SIG-M5 (cell line): Measurements from ENCODE around the gene NUDT3.
"Not testable (repeated sequence)": the region's sequence is repeated elsewhere in the genome, so short reads cannot be mapped to it uniquely, and the experiment has no call there.

Source experiments
- DNase-seq: peaks from one replicate; lab custom pipeline; 2025; lab: John Stamatoyannopoulos, UW

NUDT3 gene

DNA sequence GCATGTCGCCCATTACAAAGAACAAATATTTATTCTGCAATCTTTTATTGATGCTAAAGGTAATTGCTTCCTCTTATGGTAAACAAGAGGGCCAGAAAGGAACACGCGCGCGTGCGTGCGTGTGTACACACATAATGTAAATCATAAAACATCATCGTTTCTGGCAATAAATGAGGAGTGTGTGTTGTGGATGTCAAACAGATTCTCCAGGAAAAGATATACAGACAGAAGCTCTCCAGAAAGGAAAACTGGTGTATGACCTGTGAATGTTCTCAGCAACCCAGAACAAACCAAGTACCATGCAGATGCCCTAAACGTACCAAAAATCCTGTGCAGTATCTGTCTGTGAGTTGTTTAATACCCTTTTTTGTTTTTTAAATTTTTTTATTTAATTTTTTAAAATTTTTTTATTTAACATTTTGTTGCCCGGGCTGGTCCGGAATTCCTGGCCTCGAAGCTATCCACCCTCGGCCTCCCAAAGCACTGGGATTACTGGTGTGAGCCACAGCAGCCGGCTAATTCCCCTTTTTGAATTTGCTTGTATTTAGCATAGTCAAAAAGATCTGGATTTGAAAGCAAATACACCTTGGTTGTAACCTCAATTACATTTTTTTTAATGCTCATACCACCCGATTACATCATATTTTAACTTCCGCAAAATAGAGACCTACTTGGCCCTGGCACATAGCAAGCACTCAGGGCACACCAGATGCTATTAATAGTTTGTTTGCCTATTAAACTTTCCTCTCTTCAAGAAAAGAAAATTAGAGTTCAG, 909 bp upstream of the NUDT3 start:
- DNase-seq: no peak

DNA sequence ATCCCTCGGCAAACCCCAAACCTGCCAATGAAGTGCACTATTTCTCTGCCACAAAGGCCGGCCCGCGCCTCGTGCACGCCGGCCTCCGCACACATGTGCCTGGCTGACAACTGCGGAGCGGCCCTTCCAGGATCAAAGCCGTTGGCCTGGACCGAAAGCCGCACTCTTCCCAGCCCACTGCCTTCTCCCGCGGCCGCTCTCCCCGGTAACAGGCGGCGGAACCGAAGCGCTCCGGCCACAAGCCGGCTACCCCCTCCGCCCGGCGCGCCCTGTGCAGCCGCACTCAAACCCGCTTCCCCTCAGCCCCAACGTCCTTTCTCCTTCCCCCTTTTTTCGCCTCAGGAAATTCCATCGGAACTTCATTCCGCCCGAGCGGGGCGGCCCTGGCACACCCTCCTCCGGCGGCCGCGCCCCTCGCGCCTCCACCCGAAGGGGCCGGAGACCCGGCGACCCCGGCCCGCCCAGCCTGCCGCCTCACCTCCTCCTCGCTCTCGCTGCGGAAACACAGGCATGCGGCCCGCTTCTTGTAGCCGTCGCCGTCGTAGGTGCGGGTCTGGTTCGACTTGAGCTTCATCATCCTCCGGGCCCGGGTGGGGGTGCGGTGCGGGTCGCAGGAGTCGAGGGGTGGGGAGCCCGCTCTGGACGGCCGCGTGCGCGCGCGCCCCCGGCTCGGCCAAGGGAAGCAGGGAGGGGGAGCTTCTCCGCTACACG, 528 bp downstream of the NUDT3 start:
- DNase-seq: no peak

DNA sequence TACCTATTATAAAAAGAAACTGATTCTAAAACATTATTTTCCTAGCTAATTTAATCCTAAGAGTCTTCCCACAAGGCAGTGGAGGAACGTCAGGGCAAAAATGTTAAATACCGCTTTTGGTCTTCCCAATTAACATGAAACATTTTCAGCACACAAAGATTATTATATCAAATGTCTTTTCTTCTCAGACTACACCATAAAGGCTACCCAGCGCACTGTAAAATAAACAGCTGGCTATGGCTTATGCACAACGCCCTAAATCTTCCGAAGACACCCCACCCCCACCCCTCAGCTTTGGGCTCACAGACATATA, 1.0 kb downstream of the NUDT3 start:
- no peak for DNase-seq

DNA sequence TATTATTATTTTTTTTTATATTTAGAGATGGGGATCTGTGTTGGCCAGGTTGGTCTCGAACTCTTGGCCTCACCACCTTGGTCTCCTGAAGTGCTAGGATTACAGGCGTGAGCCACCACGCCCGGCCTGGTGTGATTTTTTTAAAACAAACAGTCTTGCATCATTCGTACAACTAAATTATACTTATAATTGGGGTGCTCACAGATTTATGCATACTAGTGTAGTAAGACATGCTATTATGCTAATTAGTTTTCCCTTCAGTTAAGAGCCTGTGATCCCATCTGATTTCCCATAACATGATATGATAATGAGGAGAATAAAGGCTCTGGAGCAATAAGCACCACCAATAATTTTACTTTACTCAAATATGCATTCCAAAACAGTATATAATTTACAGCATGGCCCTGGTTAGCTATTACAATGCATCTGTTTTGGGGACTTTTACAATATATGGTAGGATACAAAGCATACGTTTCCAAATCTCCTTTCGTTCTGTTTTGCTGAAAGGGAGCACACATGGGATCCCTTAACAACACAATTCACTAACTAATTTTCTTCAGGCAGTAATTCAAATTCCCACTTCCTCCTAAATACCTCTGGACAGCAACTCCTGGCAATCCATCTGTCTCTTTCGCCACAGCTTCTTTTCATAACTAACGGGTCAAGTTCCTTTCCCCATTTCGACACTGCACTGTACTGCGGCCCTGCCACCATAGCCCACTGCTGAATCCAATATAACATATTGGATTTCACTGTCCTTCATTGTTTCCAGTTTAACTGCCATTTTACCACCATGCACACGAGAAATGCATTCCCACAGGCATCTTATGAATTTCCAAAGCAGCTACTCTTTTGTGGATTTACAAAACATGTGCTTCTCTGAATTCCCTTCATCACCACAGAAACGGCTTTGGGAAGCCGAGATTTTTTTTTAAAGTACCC, 1.7 kb downstream of the NUDT3 start:
- DNase-seq: no peak

DNA sequence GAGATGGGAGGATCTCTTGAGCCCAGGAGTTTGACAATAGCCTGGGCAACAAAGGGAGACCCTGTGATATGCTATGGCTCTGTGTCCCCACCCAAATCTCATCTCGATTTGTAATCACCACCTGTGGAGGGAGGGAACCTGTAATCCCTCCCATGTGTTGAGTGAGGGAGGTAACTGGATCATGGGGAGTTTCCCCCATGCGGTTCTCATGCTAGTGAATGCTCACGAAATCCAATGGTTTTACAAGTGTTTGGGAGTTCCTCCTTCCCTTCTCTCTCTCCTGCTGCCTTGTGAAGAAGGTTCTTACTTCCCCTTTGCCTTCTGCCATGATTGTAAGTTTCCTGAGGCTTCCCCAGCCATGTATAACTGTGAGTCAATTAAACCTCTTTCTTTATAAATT, 3.4 kb downstream of the NUDT3 start:
- no peak for DNase-seq

DNA sequence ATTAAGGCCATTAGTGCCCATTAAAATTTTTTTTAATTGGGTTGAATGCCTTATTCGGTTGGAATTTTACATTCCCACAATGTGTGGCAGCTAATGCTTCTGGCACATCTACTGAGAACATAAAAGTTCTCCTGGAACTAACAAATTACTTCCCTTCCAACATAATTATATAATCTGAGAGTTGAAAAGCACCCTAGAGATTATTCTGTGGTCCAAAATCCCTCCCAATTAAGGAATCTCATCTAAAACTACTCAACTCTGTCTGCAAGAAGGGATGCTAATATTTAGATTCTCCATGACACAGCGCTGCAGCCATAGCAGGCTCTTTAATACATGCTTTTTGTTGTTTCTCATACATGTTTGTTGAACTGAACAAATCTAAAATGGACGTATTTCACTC, 4.0 kb downstream of the NUDT3 start:
- no peak for DNase-seq

DNA sequence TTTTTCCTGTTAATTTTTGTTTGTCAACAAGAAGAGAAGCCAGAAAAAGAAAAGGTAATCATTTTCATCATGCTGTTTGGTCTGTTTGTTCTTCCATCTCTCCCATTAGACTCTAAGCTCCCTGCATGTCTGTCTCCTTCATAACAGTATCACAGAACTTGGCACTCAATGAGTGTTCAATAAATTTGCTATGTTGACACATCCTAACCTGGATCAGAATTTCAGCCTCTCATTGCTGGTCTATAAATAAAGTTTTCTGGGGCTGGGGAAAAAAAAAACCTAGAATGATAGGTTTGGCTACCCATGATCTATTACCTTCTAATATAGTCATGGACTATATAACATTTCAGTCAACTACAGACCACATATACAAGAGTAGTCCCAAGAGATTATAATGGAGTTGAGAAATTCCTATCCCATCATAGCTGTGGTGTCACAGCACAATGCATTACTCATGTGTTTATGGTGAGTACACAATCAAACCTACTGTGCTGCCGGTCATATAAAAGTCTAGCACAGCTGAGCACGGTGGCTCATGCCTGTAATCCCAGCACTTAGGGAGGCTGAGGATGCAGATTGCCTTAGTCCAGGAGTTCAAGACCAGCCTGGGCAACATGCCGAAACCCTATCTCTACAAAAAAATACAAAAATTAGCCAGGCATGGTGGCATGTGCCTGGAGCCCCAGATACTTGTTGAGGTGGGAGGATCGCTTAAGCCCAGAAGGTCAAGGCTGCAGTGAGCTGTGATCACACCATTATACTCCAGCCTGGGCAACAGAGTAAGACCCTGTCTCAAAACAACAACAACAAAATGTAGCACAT, 5.9 kb downstream of the NUDT3 start:
- no peak for DNase-seq

DNA sequence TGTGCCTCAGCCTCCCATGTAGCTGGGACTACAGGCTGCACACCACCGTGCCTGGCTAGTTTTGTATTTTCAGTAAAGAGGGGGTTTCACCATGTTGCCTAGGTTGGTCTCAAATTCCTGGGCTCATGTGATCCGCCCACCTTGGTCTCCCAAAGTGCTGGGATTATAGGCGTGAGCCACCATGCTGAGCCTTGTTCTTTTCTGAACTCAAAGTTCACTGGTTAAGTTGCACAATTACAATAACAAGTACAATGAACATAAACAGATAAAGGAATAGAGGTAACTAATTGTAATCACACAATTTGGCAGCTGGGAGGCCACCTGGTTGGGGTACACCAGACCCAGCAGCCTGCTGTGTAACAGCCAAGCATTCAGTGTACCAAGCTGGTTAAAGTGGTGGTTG, 6.7 kb downstream of the NUDT3 start:
- no peak for DNase-seq

DNA sequence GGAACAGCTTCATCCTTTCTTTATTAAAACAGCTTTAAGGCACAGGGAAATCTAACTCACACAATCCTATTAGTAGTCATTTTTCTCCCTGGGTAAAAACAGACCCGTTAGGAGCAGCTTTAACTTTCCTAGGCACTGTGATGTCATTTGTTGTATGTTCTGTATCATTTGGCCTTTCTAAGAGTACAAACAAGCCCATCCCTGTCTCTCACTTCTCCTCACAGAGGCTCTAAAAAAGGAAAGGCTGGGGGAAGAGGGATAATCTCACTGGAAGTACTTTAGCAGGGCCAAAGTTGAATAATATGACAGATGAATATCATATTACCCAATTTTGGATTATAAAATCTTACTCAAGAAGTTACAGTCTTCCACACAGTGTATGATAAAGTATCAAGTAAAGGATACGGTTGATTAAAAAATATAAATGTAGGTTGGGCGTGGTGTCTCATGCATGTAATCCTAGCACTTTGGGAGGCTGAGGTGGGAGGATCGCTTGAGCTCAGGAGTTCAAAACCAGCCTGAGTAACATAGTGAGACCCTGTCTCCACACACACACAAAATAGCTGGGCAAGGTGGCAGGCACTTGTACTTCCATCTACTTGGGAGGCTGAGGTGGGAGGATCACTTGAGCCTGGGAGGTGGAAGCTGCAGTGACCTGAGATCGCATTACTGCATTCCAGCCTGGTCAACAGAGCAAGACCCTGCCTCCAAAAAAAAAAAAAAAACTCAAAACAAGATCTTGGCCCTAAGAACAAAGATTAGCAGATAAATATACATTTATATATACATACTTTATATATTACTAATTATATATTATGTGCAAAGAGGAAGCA, 7.9 kb downstream of the NUDT3 start:
- no peak for DNase-seq

DNA sequence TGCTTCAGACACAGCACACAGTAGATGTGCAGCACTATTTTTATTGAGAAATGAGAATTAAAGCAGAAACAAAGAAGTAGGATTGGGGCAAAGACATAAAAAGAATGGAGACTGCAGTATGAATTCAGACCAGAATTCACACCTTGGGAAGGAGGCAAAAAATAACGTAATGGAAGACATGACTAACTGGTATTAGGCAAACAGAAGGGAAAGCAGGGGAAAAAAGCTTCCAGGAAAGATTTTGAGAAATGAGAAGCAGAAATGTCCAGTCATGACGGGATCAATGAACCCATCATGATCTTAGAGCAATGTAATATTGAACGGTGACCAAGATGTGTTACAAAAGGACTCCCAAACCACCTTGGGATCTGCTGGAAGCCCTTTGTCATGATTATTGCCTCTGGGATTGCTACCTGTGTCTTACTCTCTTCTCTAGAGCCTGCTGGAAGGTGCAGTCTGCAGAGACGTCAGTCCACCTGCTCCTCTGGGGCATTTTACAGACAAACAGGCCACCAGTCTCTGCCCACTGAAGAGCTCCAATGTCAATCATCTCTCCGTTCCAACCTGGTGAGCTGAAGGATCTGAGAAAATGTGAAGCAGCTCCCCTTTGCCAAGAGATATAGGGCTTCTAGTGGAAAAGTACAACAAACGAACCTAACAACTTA, 8.7 kb downstream of the NUDT3 start:
- no peak for DNase-seq

DNA sequence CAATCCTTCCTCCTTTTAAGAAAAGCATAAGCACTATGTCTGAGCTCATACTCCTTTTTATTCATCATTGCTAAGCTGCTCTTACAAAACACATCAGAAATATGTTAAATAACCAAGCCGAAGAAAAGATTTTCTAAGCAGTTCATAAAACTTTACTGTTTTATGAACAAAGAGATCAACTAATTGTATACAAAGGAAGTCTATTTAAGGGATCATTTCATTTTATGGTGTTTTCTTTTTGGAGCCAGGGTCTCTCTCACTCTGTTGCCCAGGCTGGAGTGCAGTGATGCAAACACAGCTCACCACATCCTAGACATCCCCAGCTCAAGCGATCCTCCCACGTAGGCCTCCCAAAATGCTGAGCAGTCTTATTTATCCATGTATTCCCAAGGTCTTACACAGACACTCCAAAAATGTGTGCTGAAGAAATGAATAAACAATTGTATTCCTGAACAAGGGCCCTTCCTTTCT, 9.3 kb downstream of the NUDT3 start:
- DNase-seq: no peak

DNA sequence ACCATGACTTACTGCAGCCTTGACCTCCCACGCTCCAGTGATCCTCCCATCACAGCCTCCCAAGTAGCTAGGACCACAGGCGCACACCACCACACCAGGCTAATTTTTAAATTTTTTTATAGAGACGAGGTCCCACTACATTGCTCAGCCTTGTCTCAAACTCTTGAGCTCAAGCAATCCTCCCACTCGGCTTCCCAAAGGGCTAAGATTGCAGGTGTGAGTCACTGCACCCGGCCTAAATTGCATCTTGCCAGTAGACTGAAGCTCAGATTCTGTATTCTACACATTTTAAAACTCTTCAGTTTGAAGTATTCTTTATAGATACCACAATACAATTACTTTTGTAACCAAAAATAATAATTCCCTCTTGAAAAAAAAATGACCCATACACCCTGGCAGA, 11.4 kb downstream of the NUDT3 start:
- DNase-seq: no peak

DNA sequence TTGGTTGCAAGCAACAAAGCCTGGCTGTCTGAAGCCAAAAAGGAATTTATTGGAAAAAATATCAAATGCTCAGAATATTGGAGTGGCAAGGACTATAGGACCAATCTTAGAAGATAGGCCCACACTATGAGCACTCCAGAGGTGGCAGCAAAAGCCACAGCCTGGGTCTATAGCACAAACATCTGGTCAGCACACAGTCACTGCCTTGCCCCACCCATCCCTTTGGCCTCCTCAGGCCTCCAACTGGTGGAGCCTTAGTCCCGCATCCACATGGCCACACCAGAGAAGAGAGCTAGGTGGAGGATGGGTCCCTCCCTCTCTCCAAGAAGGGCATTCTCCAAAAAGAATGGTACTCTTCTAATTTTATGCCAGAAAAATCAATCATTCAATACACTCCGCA, 14.0 kb downstream of the NUDT3 start:
- no peak for DNase-seq

DNA sequence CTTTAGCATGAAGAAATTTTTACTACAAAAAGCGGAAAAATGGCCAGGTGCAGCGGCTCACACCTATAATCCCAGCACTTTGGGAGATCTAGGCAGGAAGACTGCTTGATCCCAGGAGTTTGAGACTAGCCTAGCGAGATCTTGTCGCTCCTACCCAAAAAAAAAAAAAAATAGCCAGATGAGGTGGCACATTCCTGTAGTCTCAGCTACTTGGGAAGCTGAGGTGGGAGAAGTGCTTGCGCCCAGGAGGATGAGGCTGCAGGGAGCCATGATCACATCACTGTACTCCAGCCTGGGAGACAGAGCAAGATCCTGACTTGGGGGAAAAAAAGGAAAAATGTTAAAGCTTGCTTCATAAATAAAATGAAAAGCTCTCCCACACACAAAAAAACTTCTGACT, 14.5 kb downstream of the NUDT3 start:
- DNase-seq: no peak

DNA sequence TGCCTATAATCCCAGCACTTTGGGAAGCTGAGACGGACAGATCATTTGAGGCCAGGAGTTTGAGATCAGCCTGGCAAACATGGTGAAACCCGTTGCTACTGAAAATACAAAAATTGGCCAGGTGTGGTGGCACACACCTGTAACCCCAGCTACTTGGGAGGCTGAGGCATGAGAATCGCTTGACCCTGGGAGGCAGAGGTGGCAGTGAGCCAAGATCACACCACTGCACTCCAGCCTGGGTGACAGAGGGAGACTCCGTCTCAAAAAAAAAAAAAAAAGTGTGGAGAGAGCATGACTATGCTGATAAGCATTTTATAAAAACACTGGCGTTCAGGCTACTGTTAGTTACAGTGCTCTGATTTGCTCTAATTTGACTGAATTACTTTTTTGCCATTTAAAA, 14.9 kb downstream of the NUDT3 start:
- not testable (repeated sequence) for DNase-seq

DNA sequence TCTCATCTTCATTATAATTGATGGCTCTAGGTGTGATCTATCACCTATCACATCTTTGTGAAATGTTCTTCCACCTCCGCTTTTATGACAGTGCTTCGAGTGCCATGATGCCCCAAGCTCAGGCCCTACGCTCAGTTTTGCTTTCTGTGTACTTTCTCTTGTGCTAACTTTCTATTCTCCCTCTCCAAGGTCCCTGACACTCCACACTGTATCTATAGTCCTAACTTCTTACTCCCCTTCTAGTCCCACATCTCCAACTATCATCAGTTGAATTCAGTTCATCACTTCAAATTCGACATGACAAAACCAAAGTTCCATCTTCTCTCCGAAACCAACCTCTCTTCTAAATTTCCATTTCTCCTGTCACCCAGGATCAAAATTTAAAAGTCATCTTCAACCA, 16.6 kb downstream of the NUDT3 start:
- no peak for DNase-seq

DNA sequence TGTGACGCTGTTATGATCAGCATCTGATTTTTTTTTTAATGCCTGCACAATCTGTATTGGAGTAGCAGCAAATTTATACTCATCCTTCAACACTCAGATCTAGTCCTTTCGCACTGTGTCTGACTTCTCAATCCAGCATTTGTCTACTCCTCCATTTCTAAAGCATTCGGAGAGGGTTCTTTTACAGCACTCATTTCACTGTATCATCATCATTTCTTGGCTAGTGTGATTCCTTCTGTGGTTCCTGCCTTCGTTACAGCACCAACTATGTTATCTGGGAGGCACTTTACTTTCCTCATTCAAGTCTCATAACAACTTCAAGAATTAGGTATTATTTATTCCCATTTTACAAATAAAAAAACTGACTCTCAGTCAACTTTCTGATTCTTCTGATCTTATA, 18.0 kb downstream of the NUDT3 start:
- no peak for DNase-seq

DNA sequence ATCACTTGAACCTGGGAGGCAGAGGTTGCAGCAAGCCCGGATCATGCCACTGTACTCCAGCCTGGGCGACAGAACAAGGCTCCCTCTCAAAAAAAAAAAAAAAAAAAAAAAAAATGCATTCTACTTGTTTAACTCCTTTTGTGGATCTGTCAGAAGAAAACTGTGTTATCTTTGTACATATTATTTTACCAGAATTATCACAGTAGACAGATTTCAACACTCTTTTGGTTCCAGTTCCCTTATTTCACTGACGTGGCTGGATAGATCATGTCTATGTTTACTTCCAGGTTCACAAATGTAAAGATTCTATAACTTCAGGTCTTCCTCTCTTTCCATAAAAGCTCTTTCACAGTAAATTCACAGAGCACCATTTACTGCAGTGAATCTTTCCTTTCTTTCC, 18.4 kb downstream of the NUDT3 start:
- DNase-seq: peak; percentile 72

DNA sequence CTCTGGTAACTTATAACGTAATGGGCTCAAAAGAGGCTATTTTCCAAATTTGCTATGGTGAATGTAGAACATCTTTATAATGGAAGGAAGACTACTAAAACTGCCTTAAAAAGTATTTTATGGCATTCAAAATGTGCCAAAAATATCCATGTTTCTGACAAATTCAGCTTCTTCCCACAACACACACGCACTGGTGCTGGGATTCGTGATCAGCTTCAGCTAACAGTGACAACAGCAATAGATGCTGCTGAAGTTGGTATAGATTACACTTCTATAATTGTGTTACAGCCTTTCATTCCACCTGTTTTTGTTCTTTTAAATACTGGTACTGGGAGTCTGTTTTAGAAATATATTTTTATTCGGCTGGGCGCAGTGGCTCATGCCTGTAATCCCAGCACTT, 19.0 kb downstream of the NUDT3 start:
- no peak for DNase-seq

DNA sequence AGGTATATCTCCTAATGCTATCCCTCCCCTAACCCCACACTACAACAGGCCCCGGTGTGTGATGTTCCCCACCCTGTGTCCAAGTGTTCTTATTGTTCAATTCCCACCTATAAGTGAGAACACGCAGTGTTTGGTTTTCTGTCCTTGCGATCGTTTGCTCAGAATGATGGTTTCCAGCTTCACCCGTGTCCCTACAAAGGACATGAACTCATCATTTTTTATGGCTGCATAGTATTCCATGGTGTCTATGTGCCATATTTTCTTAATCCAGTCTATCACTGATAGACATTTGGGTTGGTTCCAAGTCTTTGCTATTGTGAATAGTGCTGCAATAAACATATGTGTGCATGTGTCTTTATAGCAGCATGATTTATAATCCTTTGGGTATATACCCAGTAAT, 20.6 kb downstream of the NUDT3 start:
- not testable (repeated sequence) for DNase-seq
